H9 (cell line): ENCODE results near the gene MTOR. TPM values are rescaled to one million over a fixed set of nuclear protein-coding genes. Genes with fewer than 3 reads are reported as not detected.

ENCODE experiments used
- DNase-seq: peaks from one replicate; pipeline ENCODE4 v3.0.0-alpha.2; 2017
- H2AFZ ChIP-seq: one replicate; pipeline ENCODE4 v1.6.1; 2013; ENCODE audit warnings: mild to moderate bottlenecking, low read length, control low read depth, moderate library complexity
- H2AK5ac ChIP-seq: 2 replicates; pipeline ENCODE4 v1.6.1; 2013; ENCODE audit warnings: low read length, control low read depth, mixed read lengths; ENCODE audit not compliant: insufficient read length
- H2BK120ac ChIP-seq: one replicate; pipeline ENCODE4 v1.6.1; 2013; ENCODE audit warnings: low read depth, mild to moderate bottlenecking, low read length, control low read depth, inconsistent platforms; ENCODE audit not compliant: poor library complexity, severe bottlenecking
- H2BK12ac ChIP-seq: 2 replicates; pipeline ENCODE4 v1.6.1; 2013; ENCODE audit warnings: low read length, control low read depth, mixed read lengths, low read depth; ENCODE audit not compliant: insufficient read length
- H2BK15ac ChIP-seq: 2 replicates; pipeline ENCODE4 v1.6.1; 2013; ENCODE audit warnings: low read depth, low read length, control low read depth
- H2BK20ac ChIP-seq: one replicate; pipeline ENCODE4 v1.6.1; 2013; ENCODE audit warnings: low read depth, mild to moderate bottlenecking, low read length, control low read depth, inconsistent platforms; ENCODE audit not compliant: poor library complexity, severe bottlenecking
- H2BK5ac ChIP-seq: 2 replicates; pipeline ENCODE4 v1.6.1; 2013; ENCODE audit warnings: low read length, control low read depth, mixed read lengths; ENCODE audit not compliant: insufficient read length
- H3K14ac ChIP-seq: 2 replicates; pipeline ENCODE4 v1.6.1; 2013; ENCODE audit warnings: low read length, control low read depth; ENCODE audit not compliant: insufficient read depth
- H3K18ac ChIP-seq: 2 replicates; pipeline ENCODE4 v1.6.1; 2013; ENCODE audit warnings: low read depth, mild to moderate bottlenecking, mixed read lengths, low read length, control low read depth; ENCODE audit not compliant: insufficient read length
- H3K23ac ChIP-seq: 2 replicates; pipeline ENCODE4 v1.6.1; 2013; ENCODE audit warnings: low read length, control low read depth, mixed read lengths, low read depth; ENCODE audit not compliant: insufficient read length
- H3K23me2 ChIP-seq: 2 replicates; pipeline ENCODE4 v1.6.1; 2013; ENCODE audit warnings: low read depth, mild to moderate bottlenecking, mixed read lengths, low read length, control low read depth; ENCODE audit not compliant: insufficient read length, poor library complexity, severe bottlenecking
- H3K27ac ChIP-seq: 2 replicates; pipeline ENCODE4 v1.5.1; 2013; ENCODE audit warnings: low read length, control low read depth, mixed read lengths, low read depth; ENCODE audit not compliant: insufficient read length
- H3K27me3 ChIP-seq: 2 replicates; pipeline ENCODE4 v1.6.1; 2013; ENCODE audit warnings: low read length, control low read depth, inconsistent platforms; ENCODE audit not compliant: insufficient read depth
- H3K4ac ChIP-seq: 2 replicates; pipeline ENCODE4 v1.6.1; 2013; ENCODE audit warnings: low read depth, mild to moderate bottlenecking, control low read depth, inconsistent platforms, low read length, moderate library complexity
- H3K4me1 ChIP-seq: 2 replicates; pipeline ENCODE4 v1.6.1; 2013; ENCODE audit warnings: low read length, control low read depth, inconsistent platforms; ENCODE audit not compliant: insufficient read depth
- H3K4me2 ChIP-seq: 2 replicates; pipeline ENCODE4 v1.6.1; 2013; ENCODE audit warnings: low read length, control low read depth, mixed read lengths; ENCODE audit not compliant: insufficient read length, insufficient read depth
- H3K56ac ChIP-seq: 2 replicates; pipeline ENCODE4 v1.6.1; 2013; ENCODE audit warnings: low read depth, mild to moderate bottlenecking, mixed read lengths, low read length, control low read depth; ENCODE audit not compliant: insufficient read length
- H3K79me1 ChIP-seq: 2 replicates; pipeline ENCODE4 v1.6.1; 2013; ENCODE audit warnings: low read depth, mild to moderate bottlenecking, moderate library complexity, low read length, control low read depth, inconsistent platforms; ENCODE audit not compliant: insufficient read depth, poor library complexity, severe bottlenecking
- H3K79me2 ChIP-seq: 2 replicates; pipeline ENCODE4 v1.6.1; 2013; ENCODE audit warnings: low read length, control low read depth, inconsistent platforms; ENCODE audit not compliant: insufficient read depth
- H3K9ac ChIP-seq: 2 replicates; pipeline ENCODE4 v1.6.1; 2013; ENCODE audit warnings: low read length, control low read depth, mixed read lengths; ENCODE audit not compliant: insufficient read length; ENCODE audit errors: extremely low read depth
- H3K9me3 ChIP-seq: one replicate; pipeline ENCODE4 v1.6.1; 2013; ENCODE audit warnings: low read depth, low read length, inconsistent platforms; ENCODE audit not compliant: control insufficient read depth
- H3T11ph ChIP-seq: one replicate; pipeline ENCODE4 v1.6.1; 2013; ENCODE audit warnings: mild to moderate bottlenecking, low read length, control low read depth, inconsistent platforms
- H4K20me1 ChIP-seq: one replicate; pipeline ENCODE4 v1.6.1; 2013; ENCODE audit not compliant: control insufficient read depth, insufficient read length, insufficient read depth
- H4K5ac ChIP-seq: 2 replicates; pipeline ENCODE4 v1.6.1; 2013; ENCODE audit warnings: low read depth, mild to moderate bottlenecking, mixed read lengths, low read length, control low read depth; ENCODE audit not compliant: insufficient read length
- H4K8ac ChIP-seq: replicated peaks from 2 replicates; pipeline ENCODE4 v1.6.1; 2013; ENCODE audit warnings: low read length, control low read depth, mixed read lengths, low read depth; ENCODE audit not compliant: insufficient read length
- H4K91ac ChIP-seq: 2 replicates; pipeline ENCODE4 v1.6.1; 2013; ENCODE audit warnings: low read depth, mild to moderate bottlenecking, moderate library complexity, mixed read lengths, low read length, control low read depth; ENCODE audit not compliant: insufficient read length
- H3K27ac Mint-ChIP-seq, 3 experiments: 2 replicates in 2 of 3; 3 replicates in 1 of 3; pipeline ENCODE4 v1.8.0; 2020 to 2021; ENCODE audit warnings: mixed read lengths in 3 of 3, mild to moderate bottlenecking in 1 of 3, moderate library complexity in 1 of 3
- H3K27me3 Mint-ChIP-seq: 2 replicates; pipeline ENCODE4 v1.8.0; 2021; ENCODE audit warnings: low read depth, mild to moderate bottlenecking, moderate library complexity, mixed read lengths
- H3K36me3 Mint-ChIP-seq, 3 experiments: 2 replicates in 2 of 3; 3 replicates in 1 of 3; pipeline ENCODE4 v1.8.0; 2020 to 2021; ENCODE audit warnings: low read depth in 3 of 3, mixed read lengths in 3 of 3; ENCODE audit not compliant: insufficient read depth in 1 of 3
- H3K4me1 Mint-ChIP-seq, 2 experiments: 2 replicates each; pipeline ENCODE4 v1.8.0; 2020; ENCODE audit warnings: mixed read lengths in 2 of 2
- H3K4me3 Mint-ChIP-seq, 2 experiments: 2 replicates in 1 of 2; 3 replicates in 1 of 2; pipeline ENCODE4 v1.8.0; 2020 to 2021; ENCODE audit warnings: mild to moderate bottlenecking in 2 of 2, mixed read lengths in 2 of 2, moderate library complexity in 1 of 2
- H3K9me3 Mint-ChIP-seq, 2 experiments: 2 replicates in 1 of 2; 3 replicates in 1 of 2; pipeline ENCODE4 v1.8.0; 2020; ENCODE audit warnings: mild to moderate bottlenecking in 2 of 2, mixed read lengths in 2 of 2, moderate library complexity in 1 of 2
- whole genome bisulfite sequencing: extraction: QIAGEN DNeasy Blood & Tissue Kit; methylation state at CpG from one replicate; pipeline ENCODE4 v1.1.7; 2013; ENCODE audit warnings: missing lambda C conversion rate, low lambda C conversion rate, mixed read lengths; ENCODE audit not compliant: insufficient read length; ENCODE audit errors: extremely low coverage; 5-methylcytosine and 5-hydroxymethylcytosine counted together
- total RNA-seq: library from RNA; stranded (reverse); gene quantifications from 2 replicates; pipeline ENCODE4 v1.2.1, GENCODE V29; 2021
- TF ChIP-seq, protein P1 (sequence below): fragments of 200-600 bp; sonication (generic); conservative IDR thresholded peaks from 3 replicates; pipeline ENCODE4 v1.8.0; 2021; ENCODE audit warnings: antibody characterized with exemption, mild to moderate bottlenecking

The MTOR gene
- total RNA-seq, 1 experiment from 2014 or later = 67.5 TPM

DNA sequence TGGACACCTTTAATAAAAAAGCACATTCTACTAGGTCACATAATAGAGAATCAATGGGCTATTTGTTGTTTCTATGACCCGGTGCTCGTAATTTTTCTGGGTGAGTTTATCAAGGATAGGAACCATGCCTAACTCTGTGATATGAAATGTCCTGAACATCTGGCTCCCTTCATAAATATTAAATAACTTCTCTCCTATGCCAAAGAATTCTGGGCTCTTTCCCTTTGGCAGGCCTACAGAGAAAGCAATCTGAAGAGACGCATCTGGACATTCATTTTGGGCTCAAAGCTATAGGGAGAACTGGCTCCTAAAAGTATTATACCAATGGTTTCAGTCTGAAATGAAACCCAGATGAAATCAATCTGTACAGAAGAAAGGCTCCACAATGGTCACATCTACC, 112.0 kb downstream of the MTOR start:
- H3K27me3 Mint-ChIP-seq = no peaks in the 10 kb centered on the region
- Histone ChIP-seq H3K23me2 (no peaks in the 10 kb centered on the region), H3K27ac (no peak overlapping the region)

More for the DNA sequence above, 112.0 kb downstream of the MTOR start:
- no peak for DNase-seq
- Histone ChIP-seq H3K79me2 (no peaks in the 10 kb centered on the region), H2AK5ac (no peak overlapping the region), H2BK120ac (no peak overlapping the region), H2BK5ac (no peak overlapping the region), H4K91ac (no peak overlapping the region), H2BK12ac (no peak overlapping the region), H2AFZ (no peak overlapping the region), H3K4me2 (no peak overlapping the region), H4K20me1 (no peaks in the 10 kb centered on the region), H2BK20ac (no peak overlapping the region), H2BK15ac (no peak overlapping the region), H3K9me3 (no peaks in the 10 kb centered on the region), H3K23ac (no peak overlapping the region), H3K56ac (no peak overlapping the region), H3K79me1 (no peaks in the 10 kb centered on the region), H3K27me3 (no peaks in the 10 kb centered on the region), H4K5ac (no peak overlapping the region), H3K9ac (no peak overlapping the region), H3K14ac (no peak overlapping the region), H3T11ph (no peak overlapping the region), H4K8ac (no peak overlapping the region), H3K4me1 (0 out of 2 replicates have a peak, but pooled peaks cover 3% of the 10 kb centered on the region), H3K18ac (no peak overlapping the region), H3K4ac (no peak overlapping the region)
- peaks cover 21 to 61% (median 39%) of the 10 kb centered on the region in 3 experiments; a peak in 6 of 7 replicates for H3K36me3 Mint-ChIP-seq
- WGBS = no CpG with 5 or more reads among the region's 3 CpGs
- no peak overlapping the region for H3K27ac Mint-ChIP-seq
- no peaks in the 10 kb centered on the region for H3K9me3 Mint-ChIP-seq
- H3K4me3 Mint-ChIP-seq = no peak overlapping the region
- peaks cover 11 to 14% of the 10 kb centered on the region in 2 experiments for H3K4me1 Mint-ChIP-seq
- TF ChIP-seq, protein P1, sequence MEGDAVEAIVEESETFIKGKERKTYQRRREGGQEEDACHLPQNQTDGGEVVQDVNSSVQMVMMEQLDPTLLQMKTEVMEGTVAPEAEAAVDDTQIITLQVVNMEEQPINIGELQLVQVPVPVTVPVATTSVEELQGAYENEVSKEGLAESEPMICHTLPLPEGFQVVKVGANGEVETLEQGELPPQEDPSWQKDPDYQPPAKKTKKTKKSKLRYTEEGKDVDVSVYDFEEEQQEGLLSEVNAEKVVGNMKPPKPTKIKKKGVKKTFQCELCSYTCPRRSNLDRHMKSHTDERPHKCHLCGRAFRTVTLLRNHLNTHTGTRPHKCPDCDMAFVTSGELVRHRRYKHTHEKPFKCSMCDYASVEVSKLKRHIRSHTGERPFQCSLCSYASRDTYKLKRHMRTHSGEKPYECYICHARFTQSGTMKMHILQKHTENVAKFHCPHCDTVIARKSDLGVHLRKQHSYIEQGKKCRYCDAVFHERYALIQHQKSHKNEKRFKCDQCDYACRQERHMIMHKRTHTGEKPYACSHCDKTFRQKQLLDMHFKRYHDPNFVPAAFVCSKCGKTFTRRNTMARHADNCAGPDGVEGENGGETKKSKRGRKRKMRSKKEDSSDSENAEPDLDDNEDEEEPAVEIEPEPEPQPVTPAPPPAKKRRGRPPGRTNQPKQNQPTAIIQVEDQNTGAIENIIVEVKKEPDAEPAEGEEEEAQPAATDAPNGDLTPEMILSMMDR = no peak
